ENCODE measurements around the gene CTRB2. TPM values are rescaled to one million over a fixed set of nuclear protein-coding genes. Genes with fewer than 3 reads are reported as not detected.
"Not testable (repeated sequence)": the region's sequence is repeated elsewhere in the genome, so short reads cannot be mapped to it uniquely, and the experiment has no call there.

CTRB2 gene
- total and polyA plus RNA-seq, 5 donors = 0.14 to 2.9 TPM; not detected in 3

DNA sequence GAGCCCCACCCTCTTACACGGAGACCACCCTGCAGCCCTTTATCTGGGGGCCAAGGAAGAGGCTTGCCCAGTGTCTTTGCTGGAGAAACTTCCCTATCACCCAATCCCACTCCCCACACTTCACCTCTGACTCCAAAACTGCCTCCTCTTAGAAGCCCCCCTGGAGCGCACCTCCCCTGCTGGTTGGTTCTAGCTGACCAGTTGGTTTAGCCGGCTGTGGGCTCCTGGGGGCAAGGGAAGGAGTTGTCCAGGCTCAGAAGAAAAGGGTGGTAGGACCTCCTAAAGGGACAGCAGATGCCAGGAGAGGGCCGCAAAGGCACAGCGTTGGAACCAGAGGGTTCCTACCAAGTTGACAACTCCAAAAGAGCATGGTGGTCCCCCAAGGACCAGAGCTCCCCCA lies 42.5 kb upstream of the CTRB2 start:
- H3K4me3 ChIP-seq (ENCODE audit: low read length) = no peak overlapping the region
- H3K27me3 ChIP-seq (ENCODE audit: control insufficient read depth, insufficient read depth) = no peaks in the 10 kb centered on the region
- intact Hi-C loops (cut with DNase I) = no loop called here
- peaks cover 55% of the 10 kb centered on the region for H3K4me1 ChIP-seq (ENCODE audit: control insufficient read depth, insufficient read depth, low read length)
- WGBS = 66% methylated on average over 5 of the region's 5 CpGs
- H3K9me3 ChIP-seq (ENCODE audit: control insufficient read depth, low read length) = no peaks in the 10 kb centered on the region
- no peak for ATAC-seq
- H3K27ac ChIP-seq (ENCODE audit: low read length) = peak overlapping the region; percentile 62
- peak in 1 of 3 donors; percentile 18 for DNase-seq

DNA sequence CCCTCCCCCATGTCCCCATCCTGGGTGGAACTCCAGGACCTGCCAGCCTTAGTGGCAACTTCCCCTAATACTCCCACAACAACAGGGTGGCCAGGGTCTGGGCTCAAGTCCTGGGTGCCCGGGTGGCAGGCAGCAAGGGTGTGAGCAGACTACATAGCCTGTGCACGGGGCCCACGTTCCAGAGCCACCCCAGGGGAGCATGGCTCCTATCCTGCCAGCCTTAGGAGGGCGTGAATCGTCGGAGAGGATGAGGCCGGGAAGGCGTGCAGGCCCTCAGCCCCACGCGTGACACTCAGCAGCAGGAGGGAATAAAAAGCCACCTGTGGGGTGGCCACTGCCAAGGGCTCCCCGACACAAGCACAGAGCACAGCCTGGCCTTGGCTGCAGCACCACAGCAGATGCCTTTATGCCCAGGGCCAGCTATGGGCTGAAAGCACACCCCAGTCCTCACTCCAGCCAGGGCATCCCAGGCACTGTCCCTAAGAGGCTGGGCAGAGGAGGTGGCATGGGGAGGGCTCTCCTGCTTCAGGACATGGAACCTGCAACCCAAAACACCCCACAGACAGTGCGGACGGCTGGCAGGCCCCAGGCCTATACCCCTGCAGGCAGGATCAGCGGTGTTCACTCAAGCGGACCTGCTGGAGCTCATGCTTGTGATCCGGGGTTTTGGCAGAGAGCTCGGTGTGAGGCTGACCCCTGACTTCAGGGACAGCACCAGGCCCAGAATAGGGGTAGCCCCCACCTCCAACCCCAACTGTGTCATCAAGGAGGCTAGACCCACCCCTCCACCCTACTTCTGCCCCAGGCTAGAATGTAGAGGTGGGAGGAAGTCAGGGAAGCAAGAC lies 41.8 kb upstream of the CTRB2 start:
- Histone ChIP-seq H3K4me3 (ENCODE audit: low read length) (no peak overlapping the region), H3K27me3 (ENCODE audit: control insufficient read depth, insufficient read depth) (no peaks in the 10 kb centered on the region), H3K27ac (ENCODE audit: low read length) (peak overlapping the region; percentile 62), H3K4me1 (ENCODE audit: control insufficient read depth, insufficient read depth, low read length) (peaks cover 54% of the 10 kb centered on the region), H3K9me3 (ENCODE audit: control insufficient read depth, low read length) (no peaks in the 10 kb centered on the region)
- intact Hi-C loops (cut with DNase I) = no loop called here
- peak in 2 of 3 donors; percentile 19 to 55 for DNase-seq
- WGBS = 44% methylated on average over 17 of the region's 17 CpGs
- ATAC-seq = no peak

DNA sequence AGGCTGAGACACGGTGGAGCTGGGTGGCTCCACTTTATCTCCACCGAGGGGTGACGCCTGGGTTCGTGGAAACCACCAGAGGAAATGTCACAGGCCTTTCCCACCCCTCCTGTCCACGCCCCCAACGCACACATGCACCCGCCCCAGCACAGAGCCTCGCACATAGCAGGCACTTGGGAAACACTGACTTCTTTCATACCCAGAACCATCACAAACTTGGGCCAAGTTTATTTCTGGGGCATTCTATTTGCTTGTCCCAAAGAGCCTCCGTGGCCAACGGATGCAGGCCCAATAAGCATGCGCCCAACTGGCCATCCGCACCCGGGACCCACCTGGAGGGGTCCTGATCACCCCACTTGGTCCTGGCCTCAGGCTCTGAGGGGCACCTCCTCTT lies 41.2 kb upstream of the CTRB2 start:
- ATAC-seq (peak in 1 of 2 donors; percentile 27), DNase-seq (peak; percentile 65 to 77 (median 73))
- H3K4me3 ChIP-seq (ENCODE audit: low read length) = no peak overlapping the region
- intact Hi-C loops (cut with DNase I) = no loop called here
- H3K27ac ChIP-seq (ENCODE audit: low read length) = peak overlapping the region; percentile 14
- no peaks in the 10 kb centered on the region for H3K27me3 ChIP-seq (ENCODE audit: control insufficient read depth, insufficient read depth)
- H3K9me3 ChIP-seq (ENCODE audit: control insufficient read depth, low read length) = no peaks in the 10 kb centered on the region
- H3K4me1 ChIP-seq (ENCODE audit: control insufficient read depth, insufficient read depth, low read length) = peaks cover 48% of the 10 kb centered on the region
- WGBS = 36% methylated on average over 13 of the region's 13 CpGs

- ATAC-seq (no peak), DNase-seq (peak in 2 of 3 donors; percentile 22 to 63)
- peaks cover 42% of the 10 kb centered on the region for H3K4me1 ChIP-seq (ENCODE audit: control insufficient read depth, insufficient read depth, low read length)
- H3K4me3 ChIP-seq (ENCODE audit: low read length) = no peak overlapping the region
- whole genome bisulfite sequencing = 66% methylated on average over 13 of the region's 13 CpGs
- intact Hi-C loops (cut with DNase I) = no loop called here
- peak overlapping the region; percentile 53 for H3K27ac ChIP-seq (ENCODE audit: low read length)
- H3K27me3 ChIP-seq (ENCODE audit: control insufficient read depth, insufficient read depth) = no peaks in the 10 kb centered on the region
- H3K9me3 ChIP-seq (ENCODE audit: control insufficient read depth, low read length) = no peaks in the 10 kb centered on the region
Measured at GRCh38 chr16:75247249-75247648, 40.3 kb upstream of the CTRB2 start.

DNA sequence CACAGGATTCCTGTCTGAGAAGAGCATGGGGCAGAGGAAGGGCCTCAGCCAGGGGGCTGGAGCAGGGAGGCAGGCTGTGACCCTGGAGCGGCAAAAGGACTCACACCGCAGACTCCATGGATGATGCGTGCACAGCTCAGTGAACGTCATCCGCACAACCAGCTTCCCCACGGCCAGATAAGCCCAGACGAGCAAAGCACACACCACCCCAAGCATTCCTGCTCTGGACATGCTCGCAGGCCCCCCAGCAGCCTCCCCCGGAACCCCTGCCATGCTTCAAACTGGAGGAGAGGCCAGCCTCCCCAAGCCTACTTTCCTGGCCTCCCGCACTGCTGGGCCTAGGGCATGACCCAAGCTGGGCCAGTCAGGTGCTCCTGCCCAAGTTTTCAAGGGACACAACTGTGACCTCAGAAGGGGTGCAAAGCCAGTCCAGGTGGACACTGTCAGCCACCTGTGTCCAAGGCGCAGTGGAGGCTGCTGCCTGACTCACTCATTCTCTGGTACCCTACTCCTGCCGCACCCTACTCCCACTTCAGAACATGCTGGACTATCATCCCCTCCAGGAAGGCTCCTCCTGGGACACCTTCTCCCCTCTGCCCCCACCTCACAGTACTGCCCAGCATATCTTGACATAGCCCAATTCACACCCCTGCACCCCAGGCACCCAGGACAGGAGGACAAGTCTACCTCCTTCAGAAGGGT lies 39.7 kb upstream of the CTRB2 start:
- H3K27me3 ChIP-seq (ENCODE audit: control insufficient read depth, insufficient read depth) = no peaks in the 10 kb centered on the region
- H3K27ac ChIP-seq (ENCODE audit: low read length) = peak overlapping the region; percentile 53
- intact Hi-C loops (cut with DNase I) = no loop called here
- DNase-seq = peak in 2 of 3 donors; percentile 18 to 60
- no peak overlapping the region for H3K4me3 ChIP-seq (ENCODE audit: low read length)
- H3K9me3 ChIP-seq (ENCODE audit: control insufficient read depth, low read length) = no peaks in the 10 kb centered on the region
- ATAC-seq = no peak
- peaks cover 38% of the 10 kb centered on the region for H3K4me1 ChIP-seq (ENCODE audit: control insufficient read depth, insufficient read depth, low read length)
- 73% methylated on average over 12 of the region's 12 CpGs for WGBS

DNA sequence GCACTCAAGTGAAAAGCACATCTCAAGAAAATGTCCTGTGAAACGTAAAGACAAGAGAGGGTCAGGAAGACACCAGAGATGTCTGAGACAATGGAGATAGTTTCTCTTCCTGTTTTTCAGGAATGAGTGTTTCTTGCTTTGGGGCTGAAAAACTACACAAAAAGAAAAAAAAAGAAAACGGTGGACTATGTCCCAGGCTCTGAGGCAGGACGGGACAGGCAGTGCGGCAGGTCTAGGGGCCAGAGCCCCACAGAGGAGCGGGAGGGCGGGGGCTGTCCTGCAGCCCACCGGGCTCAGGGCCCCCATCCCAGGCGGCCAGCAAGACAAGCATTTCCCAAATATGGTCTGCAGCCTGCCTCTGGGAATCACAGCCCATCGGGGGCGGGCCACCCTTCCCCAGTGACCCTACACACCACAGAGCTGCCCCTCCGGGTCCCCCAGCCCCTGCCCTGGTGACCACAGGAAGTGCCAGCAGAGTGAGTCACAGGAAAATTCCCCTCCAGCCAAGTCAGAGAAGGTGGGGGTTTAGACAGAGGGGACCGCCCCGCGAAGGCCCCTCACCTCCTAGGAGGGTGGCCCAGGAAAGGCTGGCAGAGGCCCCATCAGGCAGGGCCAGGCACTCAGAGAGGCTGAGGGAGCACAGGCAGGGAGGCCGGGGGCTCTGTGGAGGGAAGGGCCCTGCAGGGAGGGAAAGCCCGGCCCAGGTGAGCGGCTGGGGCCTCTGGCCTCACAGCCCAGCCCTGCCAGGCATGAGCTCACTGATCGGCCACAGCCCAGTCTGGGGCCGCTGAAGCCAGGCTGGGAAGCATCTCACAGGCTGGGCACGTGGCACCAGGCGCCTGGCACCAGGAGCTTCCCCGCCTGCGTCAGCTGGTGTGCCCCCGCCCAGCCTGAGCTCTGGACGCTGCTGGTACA lies 38.1 kb upstream of the CTRB2 start:
- intact Hi-C loops (cut with DNase I) = no loop called here
- no peak overlapping the region for H3K4me3 ChIP-seq (ENCODE audit: low read length)
- WGBS = 20% methylated on average over 25 of the region's 25 CpGs
- peak overlapping the region; percentile 66 for H3K27ac ChIP-seq (ENCODE audit: low read length)
- no peaks in the 10 kb centered on the region for H3K9me3 ChIP-seq (ENCODE audit: control insufficient read depth, low read length)
- peak; percentile 73 to 79 for ATAC-seq
- peak; percentile 87 to 92 (median 91) for DNase-seq
- H3K4me1 ChIP-seq (ENCODE audit: control insufficient read depth, insufficient read depth, low read length) = peaks cover 38% of the 10 kb centered on the region
- H3K27me3 ChIP-seq (ENCODE audit: control insufficient read depth, insufficient read depth) = no peaks in the 10 kb centered on the region

DNA sequence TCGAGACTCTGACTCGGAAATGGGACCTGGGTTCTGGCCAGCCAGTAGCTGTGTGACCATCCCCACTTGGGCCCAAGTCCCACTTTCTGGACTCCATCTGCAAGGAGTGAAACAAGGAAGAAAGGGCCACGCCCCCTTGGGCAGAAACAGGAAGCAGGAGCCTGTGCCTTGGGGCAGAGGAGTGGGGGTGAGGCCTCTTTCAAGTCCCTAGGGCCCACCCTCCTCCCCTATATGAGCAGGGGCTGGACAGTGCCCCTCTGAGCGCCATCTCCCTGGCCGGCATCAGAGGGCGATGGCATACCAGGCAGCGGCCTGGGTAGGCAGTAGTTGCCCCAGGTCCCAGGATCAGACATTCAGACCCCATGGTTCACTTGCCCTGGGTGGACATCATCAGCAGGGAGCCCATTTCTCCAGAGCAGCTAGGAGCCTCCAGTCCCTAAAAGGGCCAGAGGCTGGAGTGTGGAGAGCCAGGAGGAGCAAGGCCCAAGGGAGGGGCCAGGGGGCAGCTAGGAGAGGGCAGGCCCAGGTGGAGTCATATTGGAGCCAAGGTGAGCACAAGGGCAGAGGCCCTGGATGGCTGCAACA lies 37.4 kb upstream of the CTRB2 start:
- peak; percentile 75 to 86 (median 86) for DNase-seq
- no peaks in the 10 kb centered on the region for H3K9me3 ChIP-seq (ENCODE audit: control insufficient read depth, low read length)
- no peaks in the 10 kb centered on the region for H3K27me3 ChIP-seq (ENCODE audit: control insufficient read depth, insufficient read depth)
- H3K27ac ChIP-seq (ENCODE audit: low read length) = peak overlapping the region; percentile 40
- no peak overlapping the region for H3K4me3 ChIP-seq (ENCODE audit: low read length)
- 44% methylated on average over 7 of the region's 7 CpGs for WGBS
- peaks cover 33% of the 10 kb centered on the region for H3K4me1 ChIP-seq (ENCODE audit: control insufficient read depth, insufficient read depth, low read length)
- ATAC-seq = peak in 1 of 2 donors; percentile 0
- intact Hi-C loops (cut with DNase I) = no loop called here

GRCh38 chr16:75243667-75244224 lies 36.8 kb upstream of the CTRB2 start:
- DNase-seq (peak; percentile 28 to 68 (median 61)), ATAC-seq (no peak)
- H3K9me3 ChIP-seq (ENCODE audit: control insufficient read depth, low read length) = no peaks in the 10 kb centered on the region
- 46% methylated on average over 20 of the region's 20 CpGs for WGBS
- no peak overlapping the region for H3K4me3 ChIP-seq (ENCODE audit: low read length)
- H3K27ac ChIP-seq (ENCODE audit: low read length) = peak overlapping the region; percentile 40
- H3K27me3 ChIP-seq (ENCODE audit: control insufficient read depth, insufficient read depth) = no peaks in the 10 kb centered on the region
- intact Hi-C loops (cut with DNase I) = no loop called here
- peaks cover 36% of the 10 kb centered on the region for H3K4me1 ChIP-seq (ENCODE audit: control insufficient read depth, insufficient read depth, low read length)

GRCh38 chr16:75242436-75243078 lies 35.6 kb upstream of the CTRB2 start:
- peak in 1 of 3 donors; percentile 61 for DNase-seq
- intact Hi-C loops (cut with DNase I); H3K9me3 ChIP-seq (ENCODE audit: control insufficient read depth, low read length); H3K27me3 ChIP-seq (ENCODE audit: control insufficient read depth, insufficient read depth); ATAC-seq; H3K4me3 ChIP-seq (ENCODE audit: low read length); H3K27ac ChIP-seq (ENCODE audit: low read length): not testable (repeated sequence)
- peaks cover 34% of the 10 kb centered on the region for H3K4me1 ChIP-seq (ENCODE audit: control insufficient read depth, insufficient read depth, low read length)
- 85% methylated on average over 27 of the region's 27 CpGs for WGBS

- 81% methylated on average over 13 of the region's 13 CpGs for WGBS
- intact Hi-C loops (cut with DNase I) = no loop called here
- DNase-seq (peak in 1 of 3 donors; percentile 66), ATAC-seq (no peak)
- no peaks in the 10 kb centered on the region for H3K27me3 ChIP-seq (ENCODE audit: control insufficient read depth, insufficient read depth)
- no peak overlapping the region for H3K27ac ChIP-seq (ENCODE audit: low read length)
- H3K4me1 ChIP-seq (ENCODE audit: control insufficient read depth, insufficient read depth, low read length) = peaks cover 30% of the 10 kb centered on the region
- no peak overlapping the region for H3K4me3 ChIP-seq (ENCODE audit: low read length)
- H3K9me3 ChIP-seq (ENCODE audit: control insufficient read depth, low read length) = no peaks in the 10 kb centered on the region
Measured at GRCh38 chr16:75241955-75242354, 35.0 kb upstream of the CTRB2 start.

Data from right cardiac atrium (tissue), 5 donors.